B cell (primary cell): ENCODE measurements around the gene PGAM1. TPM values are rescaled to one million over a fixed set of nuclear protein-coding genes. Genes with fewer than 3 reads are reported as not detected.

Experiments used
- ATAC-seq: fragments of 200-7000 bp; cut with Tn5 transposase; one replicate; pipeline ENCODE4 v1.10.0; 2021; ENCODE audit warnings: low read depth, mild to moderate bottlenecking, moderate number of reproducible peaks, moderate library complexity
- CTCF ChIA-PET: fragments of 350-600 bp; sonication (Branson Sonifier 250); formaldehyde crosslinking; loops from one replicate; lab custom pipeline; 2021; ENCODE audit warnings: antibody characterized with exemption, inconsistent platforms; lab: Charles Lee
- POLR2A ChIA-PET: fragments of 350-600 bp; sonication (Branson Sonifier 250); formaldehyde crosslinking; loops from one replicate; lab custom pipeline; 2021; ENCODE audit warnings: antibody characterized with exemption; lab: Charles Lee
- DNase-seq: peaks from one replicate; pipeline ENCODE4 v3.0.0; 2013
- H2AFZ ChIP-seq: 2 replicates; pipeline ENCODE4 v1.6.1; 2012; ENCODE audit warnings: mild to moderate bottlenecking, low read depth, low read length; ENCODE audit not compliant: insufficient read depth, poor library complexity, severe bottlenecking
- H3K27ac ChIP-seq, 2 donors: 1 replicate in 1 of 2; 2 replicates in 1 of 2; pipeline ENCODE4 v1.5.1; 2012 to 2013; ENCODE audit warnings: low read length in 2 of 2, mild to moderate bottlenecking in 2 of 2, moderate library complexity in 1 of 2
- H3K27me3 ChIP-seq, 4 experiments: fragments of 200-600 bp in 1 of 4; sonication (generic) in 1 of 4; replicated peaks in 1 of 4; 1 replicate in 2 of 4; 2 replicates in 2 of 4; pipeline versions ENCODE4 v1.6.1 to v1.7.0; 2013 to 2016; ENCODE audit warnings: low read length in 3 of 4, mild to moderate bottlenecking in 2 of 4, mixed read lengths in 1 of 4, moderate library complexity in 1 of 4; ENCODE audit not compliant: insufficient read depth in 4 of 4, control insufficient read depth in 3 of 4; ENCODE audit errors: control extremely low read depth in 1 of 4
- H3K36me3 ChIP-seq, 2 experiments: replicated peaks in 1 of 2; 1 replicate in 1 of 2; 2 replicates in 1 of 2; pipeline versions ENCODE4 v1.6.1 to v1.7.1; 2013; ENCODE audit warnings: low read length in 1 of 2; ENCODE audit not compliant: insufficient read depth in 2 of 2, control insufficient read depth in 1 of 2; ENCODE audit errors: control extremely low read depth in 1 of 2, extremely low read depth in 1 of 2
- H3K4me1 ChIP-seq, 2 donors: fragments of 200-600 bp in 1 of 2; sonication (generic) in 1 of 2; 1 replicate in 1 of 2; 2 replicates in 1 of 2; pipeline versions ENCODE4 v1.5.1 to v1.6.1; 2013 to 2017; ENCODE audit warnings: low read length in 2 of 2; ENCODE audit not compliant: control insufficient read depth in 2 of 2, insufficient read depth in 2 of 2
- H3K4me2 ChIP-seq: replicated peaks from 2 replicates; pipeline ENCODE3; 2012; ENCODE audit warnings: mild to moderate bottlenecking, low read depth, low read length; ENCODE audit not compliant: poor library complexity, severe bottlenecking
- H3K4me3 ChIP-seq, 5 experiments: fragments of 200-600 bp in 1 of 5; sonication (generic) in 1 of 5; 1 replicate in 3 of 5; 2 replicates in 2 of 5; pipeline versions ENCODE4 v1.5.1 to v1.7.0; 2011 to 2016; ENCODE audit warnings: low read length in 4 of 5, mild to moderate bottlenecking in 4 of 5, low read depth in 2 of 5, control low read depth in 1 of 5, moderate library complexity in 1 of 5; ENCODE audit not compliant: insufficient read depth in 1 of 5; ENCODE audit errors: control extremely low read depth in 1 of 5, extremely low read depth in 1 of 5
- H3K79me2 ChIP-seq: fragments of 200-600 bp; sonication (generic); one replicate; pipeline ENCODE4 v1.6.0; 2016; ENCODE audit warnings: low read length; ENCODE audit not compliant: control insufficient read depth, insufficient read depth
- H3K9ac ChIP-seq: fragments of 200-600 bp; sonication (generic); 2 replicates; pipeline ENCODE4 v1.6.1; 2017; ENCODE audit warnings: mild to moderate bottlenecking, low read length, moderate library complexity
- H3K9me3 ChIP-seq, 3 donors: one replicate each; pipeline versions ENCODE4 v1.6.1 to v1.7.1; 2013; ENCODE audit warnings: low read length in 2 of 3; ENCODE audit not compliant: control insufficient read depth in 2 of 3, insufficient read depth in 1 of 3; ENCODE audit errors: control extremely low read depth in 1 of 3
- H4K20me1 ChIP-seq: 2 replicates; pipeline ENCODE4 v1.6.0; 2012; ENCODE audit warnings: mild to moderate bottlenecking, low read length; ENCODE audit not compliant: insufficient read depth, control insufficient read depth, poor library complexity, severe bottlenecking
- H3K27ac Mint-ChIP-seq: one replicate; pipeline ENCODE4 v1.8.0; 2021; ENCODE audit warnings: mixed read lengths
- H3K27me3 Mint-ChIP-seq: one replicate; pipeline ENCODE4 v1.8.0; 2021; ENCODE audit warnings: mixed read lengths
- H3K4me1 Mint-ChIP-seq: one replicate; pipeline ENCODE4 v1.8.0; 2021; ENCODE audit warnings: mixed read lengths
- H3K4me3 Mint-ChIP-seq: one replicate; pipeline ENCODE4 v1.8.0; 2021; ENCODE audit warnings: mixed read lengths
- H3K9me3 Mint-ChIP-seq: one replicate; pipeline ENCODE4 v1.8.0; 2022; ENCODE audit warnings: mixed read lengths; ENCODE audit not compliant: insufficient read depth
- CTCF ChIP-seq: fragments of 200-600 bp; IDR thresholded peaks from one replicate; pipeline ENCODE4 v1.8.0; 2022; ENCODE audit warnings: antibody characterized with exemption, mild to moderate bottlenecking
- EZH2 ChIP-seq: IDR thresholded peaks from 2 replicates; pipeline ENCODE4 v1.6.1; 2012; ENCODE audit warnings: borderline replicate concordance, low read depth, mild to moderate bottlenecking, moderate library complexity, low read length; ENCODE audit not compliant: insufficient read depth, poor library complexity, severe bottlenecking
- WGBS: methylation state at CpG from one replicate; pipeline ENCODE4 v1.1.5; 2013; ENCODE audit warnings: missing lambda C conversion rate; ENCODE audit not compliant: insufficient coverage; 5-methylcytosine and 5-hydroxymethylcytosine counted together
- intact Hi-C: fragments of 100-400 bp; cut with micrococcal nuclease; formaldehyde crosslinking; loops from one replicate; pipeline ENCODE4 v1.10.0; 2022
- polyA plus RNA-seq: library from polyadenylated mRNA; depleted of rRNA; stranded (reverse); fragments of >200 nt; gene quantifications from 2 replicates; pipeline ENCODE4 v1.2.3, GENCODE V29; 2012
- total RNA-seq, 2 donors: library from RNA; stranded (reverse); fragments of 120-200 nt in 1 of 2; gene quantifications; 1 replicate in 1 of 2; 2 replicates in 1 of 2; pipeline versions ENCODE4 v1.2.3 to v1.2.4, GENCODE V29; 2013 to 2022

The PGAM1 gene
- total and polyA plus RNA-seq, 2 donors (not counting 1 experiment from before 2014, with no cell fraction given) = 48.7 to 83.4 TPM

GRCh38 chr10:97378933-97379921 is 46.8 kb upstream of the PGAM1 start:
- Histone ChIP-seq H3K27me3 (no peaks in the 10 kb centered on the region), H3K9ac (no peak overlapping the region), H3K4me3 (no peak overlapping the region), H3K27ac (no peak overlapping the region), H3K36me3 (peaks cover 0 to 47% of the 10 kb centered on the region in 2 experiments), H3K79me2 (no peaks in the 10 kb centered on the region), H3K9me3 (no peaks in the 10 kb centered on the region), H3K4me2 (no peak overlapping the region), H3K4me1 (no peaks in the 10 kb centered on the region), H4K20me1 (no peaks in the 10 kb centered on the region), H2AFZ (no peak overlapping the region)
- DNase-seq = peak; percentile 21
- H3K9me3 Mint-ChIP-seq = no peaks in the 10 kb centered on the region
- WGBS = 95% methylated on average over 13 of the region's 15 CpGs
- no peaks in the 10 kb centered on the region for H3K4me1 Mint-ChIP-seq
- no peak for TF ChIP-seq CTCF
- TF ChIP-seq EZH2 = no peak
- intact Hi-C loops = no loop called here
- no peak overlapping the region for H3K4me3 Mint-ChIP-seq
- ChIA-PET CTCF (no interaction called here), POLR2A (no interaction called here)
- ATAC-seq = no peak
- no peaks in the 10 kb centered on the region for H3K27me3 Mint-ChIP-seq
- no peak overlapping the region for H3K27ac Mint-ChIP-seq

GRCh38 chr10:97380516-97380915 is 45.5 kb upstream of the PGAM1 start:
- H3K9ac ChIP-seq = no peak overlapping the region
- WGBS = 100% methylated on average over 7 of the region's 8 CpGs
- peak; percentile 13 for DNase-seq
- H3K9me3 ChIP-seq = no peaks in the 10 kb centered on the region
- H3K27me3 Mint-ChIP-seq = no peaks in the 10 kb centered on the region
- H4K20me1 ChIP-seq = no peaks in the 10 kb centered on the region
- H3K79me2 ChIP-seq = no peaks in the 10 kb centered on the region
- POLR2A ChIA-PET = no interaction called here
- TF ChIP-seq EZH2 (no peak), CTCF (no peak)
- H3K4me1 ChIP-seq = no peaks in the 10 kb centered on the region
- no peak overlapping the region for H3K4me3 ChIP-seq
- H3K9me3 Mint-ChIP-seq = no peaks in the 10 kb centered on the region
- intact Hi-C loops = no loop called here
- H3K36me3 ChIP-seq = peaks cover 0 to 46% of the 10 kb centered on the region in 2 experiments
- H3K4me2 ChIP-seq = no peak overlapping the region
- no peak for ATAC-seq
- no peaks in the 10 kb centered on the region for H3K4me1 Mint-ChIP-seq
- no peak overlapping the region for H2AFZ ChIP-seq
- H3K27ac ChIP-seq = no peak overlapping the region
- CTCF ChIA-PET = no interaction called here
- H3K4me3 Mint-ChIP-seq = no peak overlapping the region
- H3K27ac Mint-ChIP-seq = no peak overlapping the region
- H3K27me3 ChIP-seq = no peaks in the 10 kb centered on the region
